Stimulated activated CD8-positive, alpha-beta memory T cell treated with anti-CD3 and anti-CD28 coated beads, Interleukin-12 subunit alpha, Interleukin-12 subunit beta, amount 100 ng/mL, for 24 hours (primary cell): Measurements from ENCODE around the gene CDNF.

Experiments
- DNase-seq: peaks from one replicate; pipeline ENCODE4 v3.0.0-alpha.2; 2020; ENCODE audit errors: extremely low read depth

The CDNF gene

DNA sequence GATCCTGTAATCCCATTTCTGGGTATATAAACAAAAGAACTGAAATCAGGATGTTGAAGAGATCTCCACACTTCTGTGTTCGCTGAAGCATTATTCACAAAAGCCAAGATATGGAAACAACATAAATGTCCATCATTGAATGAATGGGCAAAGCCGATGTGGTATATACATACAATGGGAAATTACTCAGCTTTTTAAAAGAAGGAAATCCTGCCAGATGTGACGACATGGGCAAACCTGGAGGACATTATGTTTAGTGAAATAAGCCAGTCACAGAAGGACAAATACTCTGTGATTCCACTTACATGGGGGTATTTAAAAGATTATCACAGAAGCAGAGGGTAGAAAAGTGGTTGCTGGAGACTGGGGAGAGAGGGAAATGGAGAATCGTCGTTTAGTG, 39.2 kb downstream of the CDNF start:
- DNase-seq = no peak

DNA sequence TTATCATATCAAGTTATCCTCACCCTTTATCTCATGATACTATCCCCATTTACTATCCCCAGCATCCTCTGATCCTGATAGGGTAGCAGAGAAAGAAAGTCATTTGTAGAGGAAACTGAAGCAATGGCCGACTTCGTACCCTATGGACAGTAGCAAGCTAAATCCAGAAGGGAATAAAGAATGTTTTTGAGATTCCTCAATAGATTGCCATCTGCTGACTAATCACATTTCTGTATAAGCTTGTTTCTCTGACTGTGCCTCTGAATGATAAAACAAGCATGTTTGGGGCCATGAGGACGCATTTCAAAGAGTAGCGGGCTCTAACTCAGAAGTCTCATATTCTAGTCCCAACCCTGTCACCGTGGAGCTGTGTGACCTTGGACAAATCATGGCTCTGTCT, 49.9 kb downstream of the CDNF start:
- DNase-seq = no peak

DNA sequence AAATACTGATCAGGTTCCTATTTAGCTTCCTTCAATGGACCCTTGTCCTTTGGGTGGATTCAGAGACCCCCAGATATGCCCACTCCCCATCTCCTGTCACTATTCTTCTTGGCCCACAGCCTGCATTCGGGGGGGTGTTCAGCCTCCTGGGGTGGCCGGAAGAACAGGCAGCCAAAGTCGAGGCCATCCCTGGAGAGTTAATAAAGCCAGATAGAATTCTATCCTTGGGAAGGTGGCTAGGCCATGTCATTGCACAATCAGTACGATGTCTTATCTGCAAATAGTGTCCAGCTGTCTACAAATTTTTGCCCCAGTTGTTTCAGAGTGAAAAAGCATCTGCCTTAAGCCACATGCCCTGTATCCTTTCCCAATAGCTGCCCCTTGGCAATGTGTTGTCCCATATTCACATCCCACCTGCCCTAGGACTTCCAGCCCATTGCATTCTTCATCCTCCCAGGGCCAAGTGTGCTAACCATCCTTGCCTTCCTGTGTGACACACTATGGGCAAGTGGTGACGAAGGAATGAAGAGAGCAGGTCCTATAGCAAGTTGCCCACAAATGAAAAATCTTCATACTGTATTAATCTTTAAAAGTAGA, 53.3 kb downstream of the CDNF start:
- no peak for DNase-seq

DNA sequence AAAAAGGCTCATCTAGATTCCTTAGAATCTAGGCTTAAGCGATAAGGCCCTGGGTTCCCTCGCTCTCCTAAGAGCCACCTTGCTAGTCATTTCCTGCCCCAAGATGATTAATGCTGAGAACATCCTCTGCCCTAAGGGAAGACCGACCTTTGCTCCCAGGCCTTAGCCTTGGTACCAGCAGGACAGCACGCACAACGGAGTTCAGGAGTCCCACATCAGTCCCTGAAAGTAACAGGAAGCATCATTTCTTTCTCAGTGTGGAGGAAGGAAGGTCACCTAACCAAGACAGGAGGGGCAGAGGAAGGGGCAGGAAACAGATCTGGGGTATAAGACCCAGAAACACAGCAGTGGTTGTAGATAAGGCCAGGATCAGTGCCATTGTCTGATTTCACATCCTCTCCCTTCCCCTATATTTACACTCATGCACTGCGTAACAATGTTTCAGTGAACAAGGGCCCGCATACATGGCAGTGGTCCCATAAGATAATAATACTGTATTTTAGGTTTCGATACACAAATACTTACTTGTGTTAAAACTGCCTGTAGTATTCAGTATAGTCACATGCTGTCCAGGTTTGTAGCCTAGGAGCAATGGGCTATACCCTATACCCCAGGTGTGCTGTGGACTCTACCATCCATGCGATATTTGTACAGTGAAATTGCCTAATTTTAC, 55.0 kb downstream of the CDNF start:
- DNase-seq = no peak

DNA sequence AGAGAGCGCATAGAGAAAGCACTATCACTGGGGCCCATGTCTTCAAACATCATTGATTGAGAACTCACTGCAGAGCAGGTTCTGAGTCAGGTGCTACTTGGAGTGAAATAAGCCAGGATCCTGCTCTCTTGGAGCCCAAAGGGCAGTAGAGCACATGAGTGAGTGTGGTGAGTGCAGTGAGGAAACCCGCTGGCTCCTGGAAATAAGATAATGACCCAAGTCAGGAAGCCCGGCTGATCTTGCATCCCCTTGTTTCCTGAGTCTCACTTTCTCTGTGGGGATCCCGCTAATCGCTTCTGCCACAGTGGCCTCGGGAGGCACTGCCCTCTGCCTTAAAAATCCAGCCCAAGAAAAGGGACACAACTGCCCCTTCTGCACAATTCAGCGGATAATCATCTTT, 56.1 kb downstream of the CDNF start:
- no peak for DNase-seq

DNA sequence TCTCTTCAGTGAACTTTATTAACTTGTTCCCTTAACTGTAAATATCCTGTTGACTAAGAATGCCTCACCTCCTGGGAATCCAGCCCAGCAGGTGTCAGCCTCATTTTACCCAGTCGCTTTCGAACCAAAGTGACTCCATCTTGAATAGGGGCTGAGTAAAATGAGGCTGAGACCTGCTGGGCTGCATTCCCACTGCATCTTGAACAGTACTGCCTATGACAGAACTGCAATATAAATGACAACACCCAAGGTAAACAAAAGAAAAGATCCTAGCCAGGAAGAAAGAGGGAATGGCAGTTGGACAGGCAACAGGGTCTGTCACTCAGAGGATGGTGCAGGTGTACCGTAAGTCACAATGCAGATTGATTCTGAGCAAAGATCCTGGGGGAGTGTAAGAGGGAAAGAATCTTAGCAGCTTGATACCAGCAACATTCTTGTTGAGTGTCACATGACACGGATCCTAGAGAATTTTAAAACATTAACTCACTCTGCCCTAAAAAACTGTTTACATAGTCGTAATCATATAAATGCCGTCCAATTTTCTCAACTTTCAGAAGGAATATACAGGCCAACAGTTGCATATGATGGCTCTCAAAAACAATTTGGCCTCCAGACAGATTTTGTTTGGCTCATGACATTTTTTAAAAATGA, 58.7 kb downstream of the CDNF start:
- DNase-seq = no peak

DNA sequence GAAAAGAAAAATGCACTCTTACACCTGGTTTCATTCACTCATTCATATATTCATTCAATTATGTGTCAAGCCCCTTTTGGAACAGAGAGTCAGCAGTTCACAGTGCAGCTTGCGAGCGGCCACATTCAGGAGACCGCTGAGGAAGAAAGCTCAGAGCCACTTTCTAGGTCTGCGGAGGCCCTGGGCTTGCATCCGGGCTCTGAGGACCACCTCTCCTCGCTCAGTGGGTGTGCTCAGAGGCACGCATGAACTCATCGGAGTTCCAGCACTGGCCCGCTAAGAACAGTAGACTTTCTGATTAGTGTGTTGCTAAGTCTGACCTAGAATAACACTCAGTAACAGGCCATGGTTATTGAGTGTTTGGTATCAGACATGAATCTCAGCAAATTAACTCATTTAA, 61.3 kb downstream of the CDNF start:
- DNase-seq = no peak

DNA sequence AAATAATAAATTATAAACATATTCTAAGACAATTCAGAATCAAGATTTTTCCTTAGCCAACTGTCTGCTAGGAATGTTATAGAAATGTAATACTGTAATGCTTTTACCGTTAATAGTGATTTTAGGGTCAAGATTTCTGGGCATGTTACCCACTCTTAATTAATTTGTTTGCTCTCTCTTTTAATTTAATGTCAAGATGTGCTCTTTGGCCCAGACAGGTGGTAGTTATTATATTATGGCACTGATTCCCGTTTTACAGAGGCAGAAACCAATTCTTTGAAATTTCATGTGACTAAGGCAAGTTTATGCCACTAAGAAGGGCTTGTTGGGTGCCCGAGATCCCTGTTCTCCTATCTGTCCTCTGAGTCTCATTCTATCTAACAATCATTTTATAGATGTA, 62.2 kb downstream of the CDNF start:
- DNase-seq = no peak

DNA sequence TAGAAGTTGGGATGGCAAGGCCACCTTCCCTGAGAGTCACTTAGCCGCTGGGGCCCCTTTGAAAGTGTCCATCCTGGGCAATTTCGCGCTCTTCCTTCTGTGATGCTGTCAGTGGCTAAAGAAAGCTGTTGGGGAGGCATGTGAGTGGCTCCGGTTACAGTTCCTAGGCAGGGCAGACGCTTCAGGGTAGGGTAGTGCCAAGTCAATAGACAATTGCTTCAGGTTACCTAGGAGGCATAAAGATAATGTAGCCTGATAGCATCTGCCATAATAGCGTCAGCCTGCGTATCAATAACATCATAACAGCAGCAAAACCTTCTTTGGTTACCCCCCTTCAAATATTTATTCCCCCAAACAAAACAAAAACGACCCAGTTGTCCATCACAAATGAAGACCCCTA, 63.0 kb downstream of the CDNF start, which contains the start of gene FAM107B:
Gene FAM107B (minus strand): TSS at position 101 of the 400 bp plus-strand sequence. CDS start 234 bp downstream, outside the sequence.
- DNase-seq = no peak

DNA sequence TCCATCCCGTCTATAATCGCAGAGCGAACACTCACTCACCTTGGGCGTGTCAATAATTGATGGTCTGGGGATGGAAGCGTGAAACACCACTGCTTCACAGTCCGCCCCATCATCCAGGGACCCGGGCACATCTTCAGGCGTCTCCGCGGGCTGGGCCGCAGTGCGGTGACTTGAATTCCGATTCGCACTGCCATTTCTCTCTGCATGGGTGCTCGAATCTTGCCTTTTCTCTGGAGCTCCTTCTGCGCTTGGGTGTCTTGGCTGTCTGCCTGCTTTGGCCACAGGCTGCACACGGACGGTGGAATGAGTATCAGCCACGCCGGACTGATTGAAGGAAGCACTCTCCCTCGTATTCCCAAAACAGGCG, 63.6 kb downstream of the CDNF start:
- no peak for DNase-seq

DNA sequence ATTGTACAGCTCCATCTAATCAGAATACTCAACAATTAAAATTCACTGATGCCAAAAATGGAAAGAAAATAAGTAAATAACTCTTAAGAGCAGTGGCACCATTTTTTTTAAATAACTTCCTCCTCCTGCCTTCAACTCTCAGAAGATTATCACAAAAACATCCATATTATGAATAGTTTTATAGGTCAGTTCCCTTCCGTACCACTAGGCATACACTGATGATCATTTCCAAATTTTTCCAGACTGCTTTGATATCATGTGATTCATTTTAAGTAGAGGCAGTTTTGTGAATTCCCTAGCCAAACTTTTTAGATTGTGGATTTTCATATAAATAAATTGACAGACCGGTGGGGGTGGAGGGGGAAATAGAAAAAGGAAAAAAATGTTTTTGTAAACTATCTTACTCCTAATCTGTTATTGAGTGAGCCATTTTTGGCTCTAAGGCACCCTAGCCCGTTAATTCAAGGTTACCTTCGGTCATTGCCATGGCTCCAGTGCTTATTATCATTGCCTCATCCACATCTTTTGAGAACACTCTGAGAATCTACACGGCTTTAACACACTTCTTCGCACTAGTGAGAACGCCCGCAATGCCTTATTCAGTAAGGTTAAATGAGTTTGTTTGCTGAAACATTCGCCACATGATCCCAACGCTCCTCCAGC, 64.2 kb downstream of the CDNF start:
- no peak for DNase-seq

DNA sequence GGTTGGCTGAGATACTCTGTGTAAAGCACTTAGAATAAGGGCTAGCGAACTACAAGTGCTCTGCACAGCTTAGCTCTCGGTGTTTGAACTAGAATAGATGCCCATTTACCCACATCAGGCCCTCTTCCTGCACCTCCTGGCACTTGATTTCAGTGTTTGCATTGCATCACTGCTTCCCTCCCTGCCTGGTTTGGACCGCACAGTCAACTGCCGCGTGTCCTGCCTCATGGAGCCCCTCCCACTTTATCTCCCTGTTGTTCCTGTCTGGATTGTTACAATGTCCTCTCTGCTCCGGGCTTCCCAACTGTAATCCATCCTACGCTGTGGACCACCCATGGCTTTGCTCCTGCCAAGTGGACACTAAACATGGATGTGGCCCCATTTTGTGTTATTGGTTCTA, 65.4 kb downstream of the CDNF start:
- no peak for DNase-seq

DNA sequence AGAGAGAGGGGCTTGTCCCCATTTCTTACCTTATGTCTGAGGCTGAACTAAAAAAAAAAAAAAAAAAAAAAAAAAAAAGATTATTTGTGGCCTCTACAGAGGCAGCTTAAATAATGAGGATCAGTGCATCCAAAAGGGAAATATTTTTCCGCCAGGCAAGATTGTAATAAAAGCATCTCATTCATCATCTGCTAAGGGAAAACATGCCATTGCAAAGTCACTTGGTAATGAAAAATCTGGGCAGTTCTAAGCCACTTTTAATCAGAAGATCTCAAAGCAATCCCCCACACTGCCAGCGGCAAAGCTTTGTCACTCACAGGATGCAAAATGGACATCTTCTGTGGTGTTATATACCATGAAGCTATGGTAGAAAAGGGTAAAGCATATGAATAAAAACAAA, 66.9 kb downstream of the CDNF start:
- DNase-seq = no peak
